ENCODE results near the gene MAPK1IP1L.
"Not testable (repeated sequence)": the region's sequence is repeated elsewhere in the genome, so short reads cannot be mapped to it uniquely, and the experiment has no call there.

The MAPK1IP1L gene

DNA sequence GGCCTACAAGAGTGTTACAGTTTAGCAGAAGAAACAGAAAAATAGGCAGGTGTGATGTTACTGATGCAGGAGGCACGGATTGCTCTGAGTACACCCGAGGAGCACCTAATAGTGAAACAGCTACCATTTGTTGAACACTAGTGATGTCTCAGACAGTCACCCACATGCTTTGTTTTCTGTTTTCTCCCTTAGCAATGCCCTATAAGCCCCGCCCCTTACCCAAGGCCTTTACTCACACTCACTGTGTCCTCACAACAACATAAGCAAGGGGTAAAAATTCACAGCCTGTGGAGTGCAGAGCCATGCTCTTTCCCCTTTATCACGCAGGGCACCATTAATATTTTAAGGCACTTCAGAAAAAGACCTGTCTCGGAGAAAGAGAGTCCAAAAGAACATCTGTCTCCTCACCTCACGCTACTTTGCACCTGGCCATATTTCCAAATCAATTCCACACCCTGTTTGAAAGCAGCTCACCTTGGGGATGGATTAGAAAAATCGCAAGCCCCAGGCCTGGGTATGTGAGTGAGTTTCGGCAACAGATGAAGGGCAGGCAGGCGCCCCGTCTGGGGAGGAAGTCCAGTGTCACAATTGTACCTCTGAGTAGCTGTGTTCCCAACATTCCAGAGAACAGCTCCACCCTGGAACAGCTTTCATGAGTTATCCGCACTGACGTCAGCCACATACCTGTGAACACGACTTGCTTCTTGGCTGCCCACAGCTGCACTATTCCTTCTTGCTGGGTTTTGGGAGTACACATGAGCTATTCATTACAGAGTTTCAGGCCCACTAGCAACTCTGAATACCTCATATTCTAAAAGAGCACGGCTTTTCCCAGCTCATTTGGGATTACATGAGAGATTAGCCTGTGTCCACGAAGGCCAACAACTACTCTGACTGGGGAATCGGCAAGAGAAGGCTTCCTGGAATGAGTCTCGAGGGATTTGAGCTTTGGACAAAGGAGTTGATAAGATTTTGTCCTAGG, 26.0 kb downstream of the MAPK1IP1L start:
- no peak for DNase-seq (ENCODE audit: low read depth)
- no peak overlapping the region for H3K4me3 ChIP-seq (ENCODE audit: low read depth, low read length)
- TF ChIP-seq, protein P1, sequence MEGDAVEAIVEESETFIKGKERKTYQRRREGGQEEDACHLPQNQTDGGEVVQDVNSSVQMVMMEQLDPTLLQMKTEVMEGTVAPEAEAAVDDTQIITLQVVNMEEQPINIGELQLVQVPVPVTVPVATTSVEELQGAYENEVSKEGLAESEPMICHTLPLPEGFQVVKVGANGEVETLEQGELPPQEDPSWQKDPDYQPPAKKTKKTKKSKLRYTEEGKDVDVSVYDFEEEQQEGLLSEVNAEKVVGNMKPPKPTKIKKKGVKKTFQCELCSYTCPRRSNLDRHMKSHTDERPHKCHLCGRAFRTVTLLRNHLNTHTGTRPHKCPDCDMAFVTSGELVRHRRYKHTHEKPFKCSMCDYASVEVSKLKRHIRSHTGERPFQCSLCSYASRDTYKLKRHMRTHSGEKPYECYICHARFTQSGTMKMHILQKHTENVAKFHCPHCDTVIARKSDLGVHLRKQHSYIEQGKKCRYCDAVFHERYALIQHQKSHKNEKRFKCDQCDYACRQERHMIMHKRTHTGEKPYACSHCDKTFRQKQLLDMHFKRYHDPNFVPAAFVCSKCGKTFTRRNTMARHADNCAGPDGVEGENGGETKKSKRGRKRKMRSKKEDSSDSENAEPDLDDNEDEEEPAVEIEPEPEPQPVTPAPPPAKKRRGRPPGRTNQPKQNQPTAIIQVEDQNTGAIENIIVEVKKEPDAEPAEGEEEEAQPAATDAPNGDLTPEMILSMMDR (IDR thresholded peaks at IDR 0.05; ENCODE audit: low read depth, low read length, missing control alignments): no peak

DNA sequence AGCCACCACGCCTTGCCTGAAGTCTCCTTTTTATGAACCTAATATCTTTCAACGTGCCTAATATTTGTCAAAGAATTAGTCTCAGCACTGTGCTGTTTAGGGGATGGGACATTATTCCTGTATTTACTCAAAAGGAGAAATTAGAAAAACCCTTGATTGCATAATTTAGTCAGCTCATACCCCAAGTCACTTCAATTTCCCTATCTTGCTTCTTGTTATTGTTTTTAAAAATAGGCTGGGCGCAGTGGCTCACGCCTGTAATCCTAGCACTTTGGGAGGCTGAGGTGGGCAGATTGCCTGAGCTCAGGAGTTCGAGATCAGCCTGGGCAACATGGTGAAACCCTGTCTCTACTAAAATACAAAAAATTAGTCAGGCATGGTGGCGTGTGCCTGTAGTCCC, 28.5 kb downstream of the MAPK1IP1L start:
- H3K4me3 ChIP-seq (ENCODE audit: low read depth, low read length); DNase-seq (ENCODE audit: low read depth): not testable (repeated sequence)

DNA sequence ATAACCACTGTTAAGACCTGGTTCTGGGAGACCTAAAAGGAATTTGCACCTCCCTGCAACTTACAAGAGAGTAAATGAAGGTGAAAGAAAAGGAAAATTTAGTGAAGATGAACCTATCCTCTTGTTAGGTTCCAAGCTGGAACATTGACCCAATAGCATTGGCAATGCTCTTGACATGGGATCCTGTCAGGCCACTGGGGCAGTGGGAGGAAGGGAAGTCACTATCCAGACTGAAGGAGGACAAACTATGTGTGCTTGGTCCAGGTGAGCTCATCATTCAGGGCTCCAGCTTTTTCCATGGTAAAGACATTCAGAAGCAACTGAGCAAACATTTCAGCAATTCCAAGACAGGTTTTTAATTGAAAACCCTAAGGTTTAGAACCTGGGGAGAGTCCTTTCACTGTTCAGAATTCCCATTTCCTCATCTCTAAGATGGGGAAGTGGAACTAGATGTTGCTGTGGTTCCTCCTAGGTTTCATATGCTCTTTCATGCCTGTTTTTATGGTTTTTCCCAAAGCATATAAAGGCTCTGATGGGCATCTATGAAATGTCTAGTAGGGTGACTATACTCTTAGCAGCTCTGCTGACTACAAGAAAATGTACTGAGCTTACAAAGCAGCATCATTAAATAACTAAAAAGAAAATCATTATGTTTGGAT, 33.1 kb downstream of the MAPK1IP1L start:
- DNase-seq (ENCODE audit: low read depth): no peak
- H3K4me3 ChIP-seq (ENCODE audit: low read depth, low read length): no peak overlapping the region
- TF ChIP-seq, protein P1 (IDR thresholded peaks at IDR 0.05; ENCODE audit: low read depth, low read length, missing control alignments): no peak

DNA sequence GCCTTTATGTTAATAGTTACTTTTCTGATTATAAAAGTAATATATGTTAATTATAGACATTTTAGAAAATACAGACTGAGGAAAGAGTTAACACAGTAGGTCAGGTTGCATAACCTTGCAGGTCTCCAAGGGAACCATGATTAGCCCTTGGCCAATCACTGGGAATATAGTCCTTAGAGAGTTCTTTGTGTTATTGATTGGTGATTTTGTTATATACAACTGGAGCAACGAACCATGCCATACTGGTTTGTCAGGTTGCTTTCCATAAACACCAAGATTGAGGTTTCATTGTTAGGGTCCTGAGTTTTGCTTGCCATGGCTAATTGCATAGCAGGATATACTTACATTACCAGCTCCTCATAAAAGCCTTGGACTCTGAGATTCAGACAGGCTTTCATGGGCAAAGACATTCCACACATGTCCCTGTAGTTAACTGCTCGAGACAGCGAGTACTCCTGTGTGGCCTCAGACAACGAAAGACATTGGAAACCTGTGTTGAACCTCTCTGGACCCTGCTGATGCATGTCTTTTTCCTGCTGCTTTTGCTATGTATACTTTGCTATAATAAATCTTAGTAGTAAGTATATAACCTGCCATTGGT, 33.7 kb downstream of the MAPK1IP1L start:
- TF ChIP-seq, protein P1 (IDR thresholded peaks at IDR 0.05; ENCODE audit: low read depth, low read length, missing control alignments): no peak
- DNase-seq (ENCODE audit: low read depth): no peak
- H3K4me3 ChIP-seq (ENCODE audit: low read depth, low read length): no peak overlapping the region

DNA sequence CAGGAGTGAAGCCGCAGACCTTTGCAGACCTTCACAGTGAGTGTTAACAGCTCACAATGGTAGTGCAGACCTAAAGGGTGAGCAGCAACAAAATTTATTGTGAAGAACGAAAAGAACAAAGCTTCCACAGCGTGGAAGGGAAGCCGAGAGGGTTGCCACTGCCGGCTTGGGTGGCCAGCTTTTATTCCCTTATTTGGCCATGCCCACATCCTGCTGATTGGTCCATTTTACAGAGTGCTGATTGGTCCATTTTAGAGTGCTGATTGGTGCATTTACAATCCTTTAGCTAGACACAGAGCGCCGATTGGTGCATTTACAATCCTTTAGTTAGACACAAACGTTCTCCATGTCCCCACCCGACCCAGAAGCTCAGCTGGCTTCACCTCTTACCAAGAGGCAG, 35.5 kb downstream of the MAPK1IP1L start:
- H3K4me3 ChIP-seq (ENCODE audit: low read depth, low read length): no peak overlapping the region
- TF ChIP-seq, protein P1 (IDR thresholded peaks at IDR 0.05; ENCODE audit: low read depth, low read length, missing control alignments): no peak
- no peak for DNase-seq (ENCODE audit: low read depth)

DNA sequence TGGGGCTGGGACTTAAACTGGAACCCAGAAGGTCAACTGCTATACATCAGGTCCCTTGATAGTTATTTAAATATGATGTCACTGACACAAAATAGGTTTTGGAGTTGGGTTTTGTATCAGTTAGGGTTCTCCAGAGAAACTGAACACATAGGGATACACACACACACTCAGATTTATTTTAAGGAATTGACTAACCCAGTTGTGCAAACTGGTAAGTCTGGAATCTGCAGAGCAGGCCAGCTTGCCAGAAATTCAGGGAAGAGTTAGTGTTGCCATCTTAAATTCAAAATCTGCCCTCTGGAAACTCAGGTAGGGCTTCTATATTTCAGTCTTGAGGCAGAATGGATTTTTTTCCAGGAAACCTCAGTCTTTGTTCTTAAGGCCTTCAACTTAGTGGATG, 36.9 kb downstream of the MAPK1IP1L start:
- TF ChIP-seq, protein P1 (IDR thresholded peaks at IDR 0.05; ENCODE audit: low read depth, low read length, missing control alignments): no peak
- no peak overlapping the region for H3K4me3 ChIP-seq (ENCODE audit: low read depth, low read length)
- no peak for DNase-seq (ENCODE audit: low read depth)

DNA sequence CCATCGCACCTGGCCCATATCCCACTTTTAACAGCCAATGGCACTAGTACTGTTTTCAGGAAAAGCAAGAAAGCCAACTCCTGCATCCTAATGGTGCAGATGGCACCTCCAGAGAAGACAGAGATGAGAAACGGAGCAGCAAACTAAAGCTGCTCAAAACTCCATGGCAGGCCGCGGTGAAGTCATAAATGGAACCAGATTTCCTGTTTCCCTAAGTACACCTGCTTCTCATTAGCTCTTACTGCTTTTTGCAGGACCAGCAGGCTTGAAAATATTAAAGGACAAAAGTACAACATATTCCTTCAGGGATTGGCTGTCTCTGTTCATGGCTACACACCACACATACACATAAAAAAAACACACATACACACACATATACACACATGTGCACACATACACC, 40.9 kb downstream of the MAPK1IP1L start:
- H3K4me3 ChIP-seq (ENCODE audit: low read depth, low read length): no peak overlapping the region
- DNase-seq (ENCODE audit: low read depth): no peak
- TF ChIP-seq, protein P1 (IDR thresholded peaks at IDR 0.05; ENCODE audit: low read depth, low read length, missing control alignments): no peak
